Tibial artery (tissue), 4 donors: ENCODE data around the gene KIRREL3.

Source experiments
- DNase-seq, 2 donors: peaks; one replicate each; pipeline ENCODE4 v3.0.0-alpha.2; 2019
- H3K27ac ChIP-seq, 2 donors: fragments of 200-600 bp; sonication (generic) in 1 of 2; 1 replicate in 1 of 2; 2 replicates in 1 of 2; pipeline ENCODE4 v1.5.1; 2018 to 2019; ENCODE audit warnings: mild to moderate bottlenecking in 1 of 2
- H3K27me3 ChIP-seq, 2 donors: fragments of 200-600 bp; sonication (generic) in 1 of 2; one replicate each; pipeline versions ENCODE4 v1.5.1 to v1.6.0; 2016 to 2019
- H3K36me3 ChIP-seq, 3 donors: fragments of 200-600 bp; sonication (generic) in 2 of 3; one replicate each; pipeline ENCODE4 v1.5.1; 2016 to 2019; ENCODE audit warnings: mild to moderate bottlenecking in 2 of 3
- H3K4me1 ChIP-seq, 4 donors: fragments of 200-600 bp; sonication (generic) in 2 of 4; 1 replicate in 3 of 4; 2 replicates in 1 of 4; pipeline ENCODE4 v1.5.1; 2016 to 2019
- H3K4me3 ChIP-seq, 2 donors: fragments of 200-600 bp; sonication (generic) in 1 of 2; 1 replicate in 1 of 2; 2 replicates in 1 of 2; pipeline ENCODE4 v1.5.1; 2018 to 2019; ENCODE audit warnings: mild to moderate bottlenecking in 2 of 2
- H3K9me3 ChIP-seq, 3 donors: fragments of 200-600 bp; sonication (generic) in 1 of 3; one replicate each; pipeline ENCODE4 v1.5.1; 2016 to 2019
- CTCF ChIP-seq, 2 experiments: fragments of 200-600 bp in 1 of 2; fragments of 450-650 bp in 1 of 2; IDR thresholded peaks; one replicate each; pipeline ENCODE4 v1.5.1; 2017 to 2019; ENCODE audit warnings: antibody characterized with exemption in 2 of 2, mild to moderate bottlenecking in 1 of 2, moderate library complexity in 1 of 2
- intact Hi-C: fragments of 100-400 bp; cut with DNase I; formaldehyde crosslinking; loops from one replicate; pipeline ENCODE4 v1.15.0; 2023; ENCODE audit warnings: low total_unique reads

KIRREL3 gene

GRCh38 chr11:126462422-126462821 lies 538.1 kb downstream of the KIRREL3 start:
- DNase-seq: no peak
- intact Hi-C loops: no loop called here
- H3K4me3 ChIP-seq: no peak overlapping the region
- H3K27me3 ChIP-seq: peaks cover 0 to 39% of the 10 kb centered on the region in 2 donors
- no peaks in the 10 kb centered on the region for H3K36me3 ChIP-seq
- no peak overlapping the region for H3K27ac ChIP-seq
- no peak for TF ChIP-seq CTCF (IDR thresholded peaks at IDR 0.05)
- H3K9me3 ChIP-seq: no peaks in the 10 kb centered on the region
- peaks cover 0 to 7% (median 4%) of the 10 kb centered on the region in 4 donors for H3K4me1 ChIP-seq

- intact Hi-C loops: no loop called here
- no peak for TF ChIP-seq CTCF (IDR thresholded peaks at IDR 0.05)
Observed at GRCh38 chr11:126461996-126462395, 538.6 kb downstream of the KIRREL3 start.

GRCh38 chr11:126461096-126461440 lies 539.5 kb downstream of the KIRREL3 start:
- Histone ChIP-seq H3K4me1 (peaks cover 0 to 7% (median 4%) of the 10 kb centered on the region in 4 donors), H3K27me3 (peaks cover 0 to 27% of the 10 kb centered on the region in 2 donors), H3K36me3 (no peaks in the 10 kb centered on the region), H3K4me3 (no peak overlapping the region), H3K27ac (no peak overlapping the region), H3K9me3 (no peaks in the 10 kb centered on the region)
- DNase-seq: no peak
- intact Hi-C loops: no loop called here
- TF ChIP-seq CTCF (IDR thresholded peaks at IDR 0.05): no peak

More at GRCh38 chr11:126461996-126462395, 538.6 kb downstream of the KIRREL3 start:
- Histone ChIP-seq H3K27ac (no peak overlapping the region), H3K9me3 (no peaks in the 10 kb centered on the region), H3K27me3 (peaks cover 0 to 36% of the 10 kb centered on the region in 2 donors), H3K4me3 (no peak overlapping the region), H3K4me1 (peaks cover 0 to 7% (median 4%) of the 10 kb centered on the region in 4 donors), H3K36me3 (no peaks in the 10 kb centered on the region)
- no peak for DNase-seq

GRCh38 chr11:126460417-126461095 lies 540.0 kb downstream of the KIRREL3 start:
- TF ChIP-seq CTCF (IDR thresholded peaks at IDR 0.05): no peak
- Histone ChIP-seq H3K27ac (no peak overlapping the region), H3K9me3 (no peaks in the 10 kb centered on the region), H3K36me3 (no peaks in the 10 kb centered on the region), H3K27me3 (peaks cover 0 to 22% of the 10 kb centered on the region in 2 donors), H3K4me1 (peaks cover 0 to 4% (median under 1%) of the 10 kb centered on the region in 4 donors), H3K4me3 (no peak overlapping the region)
- DNase-seq: no peak
- intact Hi-C loops: no loop called here

- Histone ChIP-seq H3K4me1 (no peaks in the 10 kb centered on the region), H3K4me3 (no peak overlapping the region), H3K27ac (no peak overlapping the region), H3K36me3 (no peaks in the 10 kb centered on the region), H3K9me3 (no peaks in the 10 kb centered on the region), H3K27me3 (peaks cover 0 to 21% of the 10 kb centered on the region in 2 donors)
- no peak for TF ChIP-seq CTCF (IDR thresholded peaks at IDR 0.05)
- DNase-seq: no peak
- intact Hi-C loops: no loop called here
Observed at GRCh38 chr11:126459691-126460281, 540.8 kb downstream of the KIRREL3 start.
